PC-9 (cell line): ENCODE results near the gene EYA2.

Experiments used
- CTCF ChIP-seq: fragments of 200-600 bp; sonication (generic); conservative IDR thresholded peaks from 2 replicates; pipeline ENCODE4 v1.6.1; 2017; ENCODE audit warnings: mixed run types, antibody characterized with exemption, mild to moderate bottlenecking, moderate library complexity
- EZH2 ChIP-seq: fragments of 200-600 bp; sonication (generic); IDR thresholded peaks from 2 replicates; pipeline ENCODE4 v1.8.0; 2017; ENCODE audit warnings: antibody characterized with exemption, low read depth

GRCh38 chr20:47227576-47227975 lies 332.9 kb downstream of the EYA2 start:
- TF ChIP-seq CTCF (no peak), EZH2 (no peak)
